ENCODE data around the gene RGS7.
"Not testable (repeated sequence)": the region's sequence is repeated elsewhere in the genome, so short reads cannot be mapped to it uniquely, and the experiment has no call there.

RGS7 gene

GRCh38 chr1:240895424-240895823 is 461.6 kb downstream of the RGS7 start:
- WGBS, 2 donors (ENCODE audit: extremely low coverage in 2 of 2, insufficient read length in 2 of 2, insufficient replicate concordance in 1 of 2) = no CpG with 5 or more reads among the region's 4 CpGs

GRCh38 chr1:240888787-240889048 is 468.3 kb downstream of the RGS7 start:
- Histone ChIP-seq H3K14ac (ENCODE audit: low read length) (no peak overlapping the region), H2AFZ (ENCODE audit: low read length) (no peak overlapping the region), H3K4ac (ENCODE audit: low read length) (no peak overlapping the region), H3K27ac (replicated peaks; ENCODE audit: low read length) (no peak overlapping the region), H3K4me1 (ENCODE audit: control insufficient read depth in 2 of 2, insufficient read depth in 1 of 2, low read depth in 1 of 2, low read length in 2 of 2) (no peaks in the 10 kb centered on the region), H2BK120ac (ENCODE audit: low read depth, low read length) (no peak overlapping the region), H3K4me2 (ENCODE audit: insufficient read depth, low read length, poor library complexity, severe bottlenecking) (no peak overlapping the region), H3K79me1 (ENCODE audit: low read depth, low read length) (no peaks in the 10 kb centered on the region), H2BK15ac (ENCODE audit: low read length) (no peak overlapping the region), H2BK12ac (ENCODE audit: low read length) (no peak overlapping the region), H3K9ac (ENCODE audit: low read depth, low read length, poor library complexity) (no peak overlapping the region), H3K23ac (ENCODE audit: low read depth, low read length, poor library complexity) (no peak overlapping the region), H3K9me3 (replicated peaks in 1 of 2; ENCODE audit: control insufficient read depth in 2 of 2, insufficient read depth in 1 of 2, low read depth in 1 of 2, low read length in 2 of 2) (no peaks in the 10 kb centered on the region), H4K8ac (ENCODE audit: low read depth, low read length) (no peak overlapping the region), H2AK5ac (ENCODE audit: low read depth, low read length) (no peak overlapping the region), H3K18ac (ENCODE audit: low read length) (no peak overlapping the region), H3K4me3 (ENCODE audit: low read length in 2 of 2) (peak overlapping the region in 1 of 2 donors; percentile 52), H3K36me3 (replicated peaks in 1 of 2; ENCODE audit: control insufficient read depth in 2 of 2, insufficient read depth in 2 of 2, low read length in 2 of 2) (no peaks in the 10 kb centered on the region), H4K91ac (ENCODE audit: low read depth, low read length, poor library complexity) (no peak overlapping the region), H3K27me3 (ENCODE audit: control insufficient read depth in 3 of 3, insufficient read depth in 3 of 3, low read depth in 1 of 3, low read length in 3 of 3) (no peaks in the 10 kb centered on the region), H2BK5ac (ENCODE audit: low read length) (no peak overlapping the region)
- DNase-seq (ENCODE audit: low spot score) = no peak
- no CpG with 5 or more reads among the region's 11 CpGs for WGBS, 2 donors (ENCODE audit: extremely low coverage in 2 of 2, insufficient read length in 2 of 2, insufficient replicate concordance in 1 of 2)

More at GRCh38 chr1:240895424-240895823, 461.6 kb downstream of the RGS7 start:
- H3K27ac ChIP-seq (replicated peaks; ENCODE audit: low read length); H2AK5ac ChIP-seq (ENCODE audit: low read depth, low read length); DNase-seq (ENCODE audit: low spot score); H4K91ac ChIP-seq (ENCODE audit: low read depth, low read length, poor library complexity); H4K8ac ChIP-seq (ENCODE audit: low read depth, low read length); H2BK5ac ChIP-seq (ENCODE audit: low read length); H3K36me3 ChIP-seq (replicated peaks in 1 of 2; ENCODE audit: control insufficient read depth in 2 of 2, insufficient read depth in 2 of 2, low read length in 2 of 2); H3K23ac ChIP-seq (ENCODE audit: low read depth, low read length, poor library complexity); H3K9me3 ChIP-seq (replicated peaks in 1 of 2; ENCODE audit: control insufficient read depth in 2 of 2, insufficient read depth in 1 of 2, low read depth in 1 of 2, low read length in 2 of 2); H3K4me2 ChIP-seq (ENCODE audit: insufficient read depth, low read length, poor library complexity, severe bottlenecking); H2BK120ac ChIP-seq (ENCODE audit: low read depth, low read length); H3K14ac ChIP-seq (ENCODE audit: low read length); H3K27me3 ChIP-seq (ENCODE audit: control insufficient read depth in 3 of 3, insufficient read depth in 3 of 3, low read depth in 1 of 3, low read length in 3 of 3); H3K4ac ChIP-seq (ENCODE audit: low read length); H2BK12ac ChIP-seq (ENCODE audit: low read length); H2AFZ ChIP-seq (ENCODE audit: low read length); H3K4me3 ChIP-seq (ENCODE audit: low read length in 2 of 2); H3K9ac ChIP-seq (ENCODE audit: low read depth, low read length, poor library complexity); H3K79me1 ChIP-seq (ENCODE audit: low read depth, low read length); H2BK15ac ChIP-seq (ENCODE audit: low read length); H3K4me1 ChIP-seq (ENCODE audit: control insufficient read depth in 2 of 2, insufficient read depth in 1 of 2, low read depth in 1 of 2, low read length in 2 of 2); H3K18ac ChIP-seq (ENCODE audit: low read length): not testable (repeated sequence)

- H3K79me1 ChIP-seq (ENCODE audit: low read depth, low read length) = no peaks in the 10 kb centered on the region
Observed at GRCh38 chr1:240888039-240888786, 468.8 kb downstream of the RGS7 start.

GRCh38 chr1:240883490-240883889 is 473.5 kb downstream of the RGS7 start:
- Histone ChIP-seq H2AFZ (ENCODE audit: low read length) (no peak overlapping the region), H3K4me1 (ENCODE audit: control insufficient read depth in 2 of 2, insufficient read depth in 1 of 2, low read depth in 1 of 2, low read length in 2 of 2) (no peaks in the 10 kb centered on the region), H4K8ac (ENCODE audit: low read depth, low read length) (no peak overlapping the region), H3K9me3 (replicated peaks in 1 of 2; ENCODE audit: control insufficient read depth in 2 of 2, insufficient read depth in 1 of 2, low read depth in 1 of 2, low read length in 2 of 2) (no peaks in the 10 kb centered on the region), H3K9ac (ENCODE audit: low read depth, low read length, poor library complexity) (no peak overlapping the region), H3K4ac (ENCODE audit: low read length) (no peak overlapping the region), H3K27me3 (ENCODE audit: control insufficient read depth in 3 of 3, insufficient read depth in 3 of 3, low read depth in 1 of 3, low read length in 3 of 3) (no peaks in the 10 kb centered on the region), H3K14ac (ENCODE audit: low read length) (no peak overlapping the region), H3K27ac (replicated peaks; ENCODE audit: low read length) (no peak overlapping the region), H4K91ac (ENCODE audit: low read depth, low read length, poor library complexity) (no peak overlapping the region), H3K18ac (ENCODE audit: low read length) (no peak overlapping the region), H3K23ac (ENCODE audit: low read depth, low read length, poor library complexity) (no peak overlapping the region), H3K4me2 (ENCODE audit: insufficient read depth, low read length, poor library complexity, severe bottlenecking) (no peak overlapping the region), H2BK120ac (ENCODE audit: low read depth, low read length) (no peak overlapping the region), H2AK5ac (ENCODE audit: low read depth, low read length) (no peak overlapping the region), H2BK12ac (ENCODE audit: low read length) (no peak overlapping the region), H3K36me3 (replicated peaks in 1 of 2; ENCODE audit: control insufficient read depth in 2 of 2, insufficient read depth in 2 of 2, low read length in 2 of 2) (no peaks in the 10 kb centered on the region), H3K79me1 (ENCODE audit: low read depth, low read length) (no peaks in the 10 kb centered on the region), H2BK5ac (ENCODE audit: low read length) (no peak overlapping the region), H3K4me3 (ENCODE audit: low read length in 2 of 2) (no peak overlapping the region), H2BK15ac (ENCODE audit: low read length) (no peak overlapping the region)
- WGBS, 2 donors (ENCODE audit: extremely low coverage in 2 of 2, insufficient read length in 2 of 2, insufficient replicate concordance in 1 of 2) = no CpG with 5 or more reads among the region's 3 CpGs
- DNase-seq (ENCODE audit: low spot score) = no peak

More at GRCh38 chr1:240888039-240888786, 468.8 kb downstream of the RGS7 start:
- Histone ChIP-seq H3K36me3 (replicated peaks in 1 of 2; ENCODE audit: control insufficient read depth in 2 of 2, insufficient read depth in 2 of 2, low read length in 2 of 2) (no peaks in the 10 kb centered on the region), H2BK12ac (ENCODE audit: low read length) (no peak overlapping the region), H3K23ac (ENCODE audit: low read depth, low read length, poor library complexity) (no peak overlapping the region), H4K91ac (ENCODE audit: low read depth, low read length, poor library complexity) (no peak overlapping the region), H2AK5ac (ENCODE audit: low read depth, low read length) (no peak overlapping the region), H3K27me3 (ENCODE audit: control insufficient read depth in 3 of 3, insufficient read depth in 3 of 3, low read depth in 1 of 3, low read length in 3 of 3) (no peaks in the 10 kb centered on the region), H3K4me3 (ENCODE audit: low read length in 2 of 2) (peak overlapping the region in 1 of 2 donors; percentile 52), H3K9me3 (replicated peaks in 1 of 2; ENCODE audit: control insufficient read depth in 2 of 2, insufficient read depth in 1 of 2, low read depth in 1 of 2, low read length in 2 of 2) (no peaks in the 10 kb centered on the region), H2BK120ac (ENCODE audit: low read depth, low read length) (no peak overlapping the region), H3K4me2 (ENCODE audit: insufficient read depth, low read length, poor library complexity, severe bottlenecking) (no peak overlapping the region), H3K27ac (replicated peaks; ENCODE audit: low read length) (no peak overlapping the region), H3K4me1 (ENCODE audit: control insufficient read depth in 2 of 2, insufficient read depth in 1 of 2, low read depth in 1 of 2, low read length in 2 of 2) (no peaks in the 10 kb centered on the region), H2AFZ (ENCODE audit: low read length) (no peak overlapping the region), H4K8ac (ENCODE audit: low read depth, low read length) (no peak overlapping the region), H2BK15ac (ENCODE audit: low read length) (no peak overlapping the region), H2BK5ac (ENCODE audit: low read length) (no peak overlapping the region), H3K9ac (ENCODE audit: low read depth, low read length, poor library complexity) (no peak overlapping the region), H3K14ac (ENCODE audit: low read length) (no peak overlapping the region), H3K4ac (ENCODE audit: low read length) (no peak overlapping the region), H3K18ac (ENCODE audit: low read length) (no peak overlapping the region)
- DNase-seq (ENCODE audit: low spot score) = peak; percentile 59
- WGBS, 2 donors (ENCODE audit: extremely low coverage in 2 of 2, insufficient read length in 2 of 2, insufficient replicate concordance in 1 of 2) = no CpG with 5 or more reads among the region's 15 CpGs
